ENCODE measurements around the gene WNT5B. TPM values are rescaled to one million over a fixed set of nuclear protein-coding genes. Genes with fewer than 3 reads are reported as not detected.

WNT5B gene
- total and polyA plus RNA-seq, 2 of the 4 experiments (the other 2 are of a cell fraction) = 83.7 to 102 TPM

DNA sequence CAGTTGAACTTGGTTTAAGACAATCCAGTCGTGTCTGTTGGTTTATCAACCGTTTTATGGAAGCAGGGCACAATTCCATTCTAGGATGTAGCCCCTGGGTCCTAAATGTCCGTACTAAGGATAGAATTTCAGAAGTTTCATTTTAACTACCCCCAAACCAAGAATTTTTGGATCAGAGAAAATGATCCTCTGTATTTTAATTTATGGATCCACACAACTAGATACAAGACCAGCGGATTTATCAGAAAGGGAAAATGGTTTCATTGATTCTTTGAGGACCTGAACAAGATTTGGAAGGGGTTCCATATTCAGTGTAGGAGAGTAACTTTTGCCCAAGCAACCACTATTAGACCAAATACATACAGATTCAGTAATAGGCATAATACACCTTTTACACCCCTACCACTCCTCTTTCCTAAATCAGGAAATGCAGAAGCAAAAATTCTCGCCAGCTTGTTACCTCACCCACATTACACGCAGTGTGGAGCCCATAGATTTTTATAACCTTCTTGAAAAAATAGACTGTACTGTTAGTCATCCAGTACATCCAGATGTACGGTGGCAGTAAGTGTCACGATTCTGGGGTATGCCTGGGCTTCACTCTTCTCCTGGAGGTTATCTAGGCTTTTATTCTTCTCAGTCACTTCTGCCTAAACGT is 33.2 kb upstream of the WNT5B start (continued):
- TF ChIP-seq, protein P1, sequence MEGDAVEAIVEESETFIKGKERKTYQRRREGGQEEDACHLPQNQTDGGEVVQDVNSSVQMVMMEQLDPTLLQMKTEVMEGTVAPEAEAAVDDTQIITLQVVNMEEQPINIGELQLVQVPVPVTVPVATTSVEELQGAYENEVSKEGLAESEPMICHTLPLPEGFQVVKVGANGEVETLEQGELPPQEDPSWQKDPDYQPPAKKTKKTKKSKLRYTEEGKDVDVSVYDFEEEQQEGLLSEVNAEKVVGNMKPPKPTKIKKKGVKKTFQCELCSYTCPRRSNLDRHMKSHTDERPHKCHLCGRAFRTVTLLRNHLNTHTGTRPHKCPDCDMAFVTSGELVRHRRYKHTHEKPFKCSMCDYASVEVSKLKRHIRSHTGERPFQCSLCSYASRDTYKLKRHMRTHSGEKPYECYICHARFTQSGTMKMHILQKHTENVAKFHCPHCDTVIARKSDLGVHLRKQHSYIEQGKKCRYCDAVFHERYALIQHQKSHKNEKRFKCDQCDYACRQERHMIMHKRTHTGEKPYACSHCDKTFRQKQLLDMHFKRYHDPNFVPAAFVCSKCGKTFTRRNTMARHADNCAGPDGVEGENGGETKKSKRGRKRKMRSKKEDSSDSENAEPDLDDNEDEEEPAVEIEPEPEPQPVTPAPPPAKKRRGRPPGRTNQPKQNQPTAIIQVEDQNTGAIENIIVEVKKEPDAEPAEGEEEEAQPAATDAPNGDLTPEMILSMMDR (conservative IDR thresholded peaks at IDR 0.05; ENCODE audit: low read depth, low read length) = no peak
- TF ChIP-seq, protein P2, sequence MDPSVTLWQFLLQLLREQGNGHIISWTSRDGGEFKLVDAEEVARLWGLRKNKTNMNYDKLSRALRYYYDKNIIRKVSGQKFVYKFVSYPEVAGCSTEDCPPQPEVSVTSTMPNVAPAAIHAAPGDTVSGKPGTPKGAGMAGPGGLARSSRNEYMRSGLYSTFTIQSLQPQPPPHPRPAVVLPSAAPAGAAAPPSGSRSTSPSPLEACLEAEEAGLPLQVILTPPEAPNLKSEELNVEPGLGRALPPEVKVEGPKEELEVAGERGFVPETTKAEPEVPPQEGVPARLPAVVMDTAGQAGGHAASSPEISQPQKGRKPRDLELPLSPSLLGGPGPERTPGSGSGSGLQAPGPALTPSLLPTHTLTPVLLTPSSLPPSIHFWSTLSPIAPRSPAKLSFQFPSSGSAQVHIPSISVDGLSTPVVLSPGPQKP (IDR thresholded peaks at IDR 0.05; ENCODE audit: borderline replicate concordance, low read depth, low read length) = no peak
- TF ChIP-seq RFX5 (IDR thresholded peaks at IDR 0.05; ENCODE audit: low read depth, low read length) = no peak
